ENCODE data around the gene CCNH. TPM values are rescaled to one million over a fixed set of nuclear protein-coding genes. Genes with fewer than 3 reads are reported as not detected.

The CCNH gene
- total and polyA plus RNA-seq, 2 experiments from 2014 or later = 74.4 to 80.2 TPM

DNA sequence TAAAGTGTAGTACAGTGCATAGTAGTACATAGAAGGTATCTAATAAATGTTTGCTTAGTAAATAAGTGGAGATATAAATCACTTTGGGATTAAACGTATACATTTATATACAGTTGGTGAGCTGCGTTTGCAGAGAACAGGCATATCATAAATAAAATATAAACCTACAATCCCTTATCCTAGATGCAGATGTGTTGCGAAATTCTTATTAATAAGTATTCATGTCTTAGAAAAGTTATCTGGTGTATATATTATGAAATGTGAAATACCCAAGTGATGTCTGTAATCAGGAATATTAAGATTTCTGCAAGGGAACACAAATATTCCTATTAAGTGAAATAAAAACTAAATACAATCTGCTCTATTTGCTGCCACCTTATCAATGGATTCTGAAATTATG is 8.8 kb downstream of the CCNH start:
- Histone ChIP-seq H4K20me1 (replicated peaks; ENCODE audit: insufficient read depth) (peaks cover 4% of the 10 kb centered on the region; the same call in 1 of the 2 replicates), H3K4me1 (ENCODE audit: insufficient read depth) (no peaks in the 10 kb centered on the region), H3K36me3 (ENCODE audit: insufficient read depth) (peaks cover 62% of the 10 kb centered on the region), H2AFZ (no peak overlapping the region), H3K4me3 (no peak overlapping the region), H3K27ac (ENCODE audit: low read depth) (no peak overlapping the region), H3K9me2 (ENCODE audit: insufficient read depth) (no peaks in the 10 kb centered on the region), H3K79me2 (replicated peaks; ENCODE audit: insufficient read depth) (peaks cover 3% of the 10 kb centered on the region; the same call in 1 of the 2 replicates), H3F3A (replicated peaks; ENCODE audit: low read depth) (no peaks in the 10 kb centered on the region), H3K27me3 (ENCODE audit: insufficient read depth) (no peaks in the 10 kb centered on the region), H3K4me2 (no peak overlapping the region)
- H3K27me3 Mint-ChIP-seq (ENCODE audit: insufficient read depth, low read depth, poor library complexity) = no peaks in the 10 kb centered on the region
- no peak overlapping the region for H3K4me3 Mint-ChIP-seq
- no peak overlapping the region for H3K27ac Mint-ChIP-seq
- H3K4me1 Mint-ChIP-seq = no peaks in the 10 kb centered on the region
- ATAC-seq = no peak
- TF ChIP-seq, protein P1, sequence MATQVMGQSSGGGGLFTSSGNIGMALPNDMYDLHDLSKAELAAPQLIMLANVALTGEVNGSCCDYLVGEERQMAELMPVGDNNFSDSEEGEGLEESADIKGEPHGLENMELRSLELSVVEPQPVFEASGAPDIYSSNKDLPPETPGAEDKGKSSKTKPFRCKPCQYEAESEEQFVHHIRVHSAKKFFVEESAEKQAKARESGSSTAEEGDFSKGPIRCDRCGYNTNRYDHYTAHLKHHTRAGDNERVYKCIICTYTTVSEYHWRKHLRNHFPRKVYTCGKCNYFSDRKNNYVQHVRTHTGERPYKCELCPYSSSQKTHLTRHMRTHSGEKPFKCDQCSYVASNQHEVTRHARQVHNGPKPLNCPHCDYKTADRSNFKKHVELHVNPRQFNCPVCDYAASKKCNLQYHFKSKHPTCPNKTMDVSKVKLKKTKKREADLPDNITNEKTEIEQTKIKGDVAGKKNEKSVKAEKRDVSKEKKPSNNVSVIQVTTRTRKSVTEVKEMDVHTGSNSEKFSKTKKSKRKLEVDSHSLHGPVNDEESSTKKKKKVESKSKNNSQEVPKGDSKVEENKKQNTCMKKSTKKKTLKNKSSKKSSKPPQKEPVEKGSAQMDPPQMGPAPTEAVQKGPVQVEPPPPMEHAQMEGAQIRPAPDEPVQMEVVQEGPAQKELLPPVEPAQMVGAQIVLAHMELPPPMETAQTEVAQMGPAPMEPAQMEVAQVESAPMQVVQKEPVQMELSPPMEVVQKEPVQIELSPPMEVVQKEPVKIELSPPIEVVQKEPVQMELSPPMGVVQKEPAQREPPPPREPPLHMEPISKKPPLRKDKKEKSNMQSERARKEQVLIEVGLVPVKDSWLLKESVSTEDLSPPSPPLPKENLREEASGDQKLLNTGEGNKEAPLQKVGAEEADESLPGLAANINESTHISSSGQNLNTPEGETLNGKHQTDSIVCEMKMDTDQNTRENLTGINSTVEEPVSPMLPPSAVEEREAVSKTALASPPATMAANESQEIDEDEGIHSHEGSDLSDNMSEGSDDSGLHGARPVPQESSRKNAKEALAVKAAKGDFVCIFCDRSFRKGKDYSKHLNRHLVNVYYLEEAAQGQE (IDR thresholded peaks at IDR 0.05; ENCODE audit: unreplicated experiment) = no peak
- no peak for TF ChIP-seq EZH2 (IDR thresholded peaks at IDR 0.05; ENCODE audit: low read depth, unreplicated experiment)
- TF ChIP-seq, protein P2, sequence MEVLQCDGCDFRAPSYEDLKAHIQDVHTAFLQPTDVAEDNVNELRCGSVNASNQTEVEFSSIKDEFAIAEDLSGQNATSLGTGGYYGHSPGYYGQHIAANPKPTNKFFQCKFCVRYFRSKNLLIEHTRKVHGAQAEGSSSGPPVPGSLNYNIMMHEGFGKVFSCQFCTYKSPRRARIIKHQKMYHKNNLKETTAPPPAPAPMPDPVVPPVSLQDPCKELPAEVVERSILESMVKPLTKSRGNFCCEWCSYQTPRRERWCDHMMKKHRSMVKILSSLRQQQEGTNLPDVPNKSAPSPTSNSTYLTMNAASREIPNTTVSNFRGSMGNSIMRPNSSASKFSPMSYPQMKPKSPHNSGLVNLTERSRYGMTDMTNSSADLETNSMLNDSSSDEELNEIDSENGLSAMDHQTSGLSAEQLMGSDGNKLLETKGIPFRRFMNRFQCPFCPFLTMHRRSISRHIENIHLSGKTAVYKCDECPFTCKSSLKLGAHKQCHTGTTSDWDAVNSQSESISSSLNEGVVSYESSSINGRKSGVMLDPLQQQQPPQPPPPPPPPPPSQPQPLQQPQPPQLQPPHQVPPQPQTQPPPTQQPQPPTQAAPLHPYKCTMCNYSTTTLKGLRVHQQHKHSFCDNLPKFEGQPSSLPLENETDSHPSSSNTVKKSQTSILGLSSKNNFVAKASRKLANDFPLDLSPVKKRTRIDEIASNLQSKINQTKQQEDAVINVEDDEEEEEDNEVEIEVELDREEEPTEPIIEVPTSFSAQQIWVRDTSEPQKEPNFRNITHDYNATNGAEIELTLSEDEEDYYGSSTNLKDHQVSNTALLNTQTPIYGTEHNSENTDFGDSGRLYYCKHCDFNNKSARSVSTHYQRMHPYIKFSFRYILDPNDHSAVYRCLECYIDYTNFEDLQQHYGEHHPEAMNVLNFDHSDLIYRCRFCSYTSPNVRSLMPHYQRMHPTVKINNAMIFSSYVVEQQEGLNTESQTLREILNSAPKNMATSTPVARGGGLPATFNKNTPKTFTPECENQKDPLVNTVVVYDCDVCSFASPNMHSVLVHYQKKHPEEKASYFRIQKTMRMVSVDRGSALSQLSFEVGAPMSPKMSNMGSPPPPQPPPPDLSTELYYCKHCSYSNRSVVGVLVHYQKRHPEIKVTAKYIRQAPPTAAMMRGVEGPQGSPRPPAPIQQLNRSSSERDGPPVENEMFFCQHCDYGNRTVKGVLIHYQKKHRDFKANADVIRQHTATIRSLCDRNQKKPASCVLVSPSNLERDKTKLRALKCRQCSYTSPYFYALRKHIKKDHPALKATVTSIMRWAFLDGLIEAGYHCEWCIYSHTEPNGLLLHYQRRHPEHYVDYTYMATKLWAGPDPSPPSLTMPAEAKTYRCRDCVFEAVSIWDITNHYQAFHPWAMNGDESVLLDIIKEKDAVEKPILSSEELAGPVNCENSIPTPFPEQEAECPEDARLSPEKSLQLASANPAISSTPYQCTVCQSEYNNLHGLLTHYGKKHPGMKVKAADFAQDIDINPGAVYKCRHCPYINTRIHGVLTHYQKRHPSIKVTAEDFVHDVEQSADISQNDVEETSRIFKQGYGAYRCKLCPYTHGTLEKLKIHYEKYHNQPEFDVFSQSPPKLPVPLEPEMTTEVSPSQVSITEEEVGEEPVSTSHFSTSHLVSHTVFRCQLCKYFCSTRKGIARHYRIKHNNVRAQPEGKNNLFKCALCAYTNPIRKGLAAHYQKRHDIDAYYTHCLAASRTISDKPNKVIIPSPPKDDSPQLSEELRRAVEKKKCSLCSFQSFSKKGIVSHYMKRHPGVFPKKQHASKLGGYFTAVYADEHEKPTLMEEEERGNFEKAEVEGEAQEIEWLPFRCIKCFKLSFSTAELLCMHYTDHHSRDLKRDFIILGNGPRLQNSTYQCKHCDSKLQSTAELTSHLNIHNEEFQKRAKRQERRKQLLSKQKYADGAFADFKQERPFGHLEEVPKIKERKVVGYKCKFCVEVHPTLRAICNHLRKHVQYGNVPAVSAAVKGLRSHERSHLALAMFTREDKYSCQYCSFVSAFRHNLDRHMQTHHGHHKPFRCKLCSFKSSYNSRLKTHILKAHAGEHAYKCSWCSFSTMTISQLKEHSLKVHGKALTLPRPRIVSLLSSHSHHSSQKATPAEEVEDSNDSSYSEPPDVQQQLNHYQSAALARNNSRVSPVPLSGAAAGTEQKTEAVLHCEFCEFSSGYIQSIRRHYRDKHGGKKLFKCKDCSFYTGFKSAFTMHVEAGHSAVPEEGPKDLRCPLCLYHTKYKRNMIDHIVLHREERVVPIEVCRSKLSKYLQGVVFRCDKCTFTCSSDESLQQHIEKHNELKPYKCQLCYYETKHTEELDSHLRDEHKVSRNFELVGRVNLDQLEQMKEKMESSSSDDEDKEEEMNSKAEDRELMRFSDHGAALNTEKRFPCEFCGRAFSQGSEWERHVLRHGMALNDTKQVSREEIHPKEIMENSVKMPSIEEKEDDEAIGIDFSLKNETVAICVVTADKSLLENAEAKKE (CRISPR knock-in tag; IDR thresholded peaks at IDR 0.05) = no peak
- TF ChIP-seq ZNF114 (CRISPR knock-in tag; IDR thresholded peaks at IDR 0.05) = no peak
- TF ChIP-seq, protein P3, sequence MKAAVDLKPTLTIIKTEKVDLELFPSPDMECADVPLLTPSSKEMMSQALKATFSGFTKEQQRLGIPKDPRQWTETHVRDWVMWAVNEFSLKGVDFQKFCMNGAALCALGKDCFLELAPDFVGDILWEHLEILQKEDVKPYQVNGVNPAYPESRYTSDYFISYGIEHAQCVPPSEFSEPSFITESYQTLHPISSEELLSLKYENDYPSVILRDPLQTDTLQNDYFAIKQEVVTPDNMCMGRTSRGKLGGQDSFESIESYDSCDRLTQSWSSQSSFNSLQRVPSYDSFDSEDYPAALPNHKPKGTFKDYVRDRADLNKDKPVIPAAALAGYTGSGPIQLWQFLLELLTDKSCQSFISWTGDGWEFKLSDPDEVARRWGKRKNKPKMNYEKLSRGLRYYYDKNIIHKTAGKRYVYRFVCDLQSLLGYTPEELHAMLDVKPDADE (IDR thresholded peaks at IDR 0.05) = no peak
- no peak for TF ChIP-seq JUNB (IDR thresholded peaks at IDR 0.05; ENCODE audit: unreplicated experiment)
- TF ChIP-seq STAT1 (IDR thresholded peaks at IDR 0.05; ENCODE audit: unreplicated experiment) = no peak
- TF ChIP-seq ZNF331 (CRISPR knock-in tag; IDR thresholded peaks at IDR 0.05; ENCODE audit: low read depth) = no peak
- no peak for TF ChIP-seq NANOG (IDR thresholded peaks at IDR 0.05; ENCODE audit: borderline replicate concordance)
- TF ChIP-seq EZH2phosphoT487 (IDR thresholded peaks at IDR 0.05; ENCODE audit: unreplicated experiment) = no peak
- TF ChIP-seq CREB1 (CRISPR knock-in tag; IDR thresholded peaks at IDR 0.05; ENCODE audit: low read depth) = no peak
- TF ChIP-seq, protein P4, sequence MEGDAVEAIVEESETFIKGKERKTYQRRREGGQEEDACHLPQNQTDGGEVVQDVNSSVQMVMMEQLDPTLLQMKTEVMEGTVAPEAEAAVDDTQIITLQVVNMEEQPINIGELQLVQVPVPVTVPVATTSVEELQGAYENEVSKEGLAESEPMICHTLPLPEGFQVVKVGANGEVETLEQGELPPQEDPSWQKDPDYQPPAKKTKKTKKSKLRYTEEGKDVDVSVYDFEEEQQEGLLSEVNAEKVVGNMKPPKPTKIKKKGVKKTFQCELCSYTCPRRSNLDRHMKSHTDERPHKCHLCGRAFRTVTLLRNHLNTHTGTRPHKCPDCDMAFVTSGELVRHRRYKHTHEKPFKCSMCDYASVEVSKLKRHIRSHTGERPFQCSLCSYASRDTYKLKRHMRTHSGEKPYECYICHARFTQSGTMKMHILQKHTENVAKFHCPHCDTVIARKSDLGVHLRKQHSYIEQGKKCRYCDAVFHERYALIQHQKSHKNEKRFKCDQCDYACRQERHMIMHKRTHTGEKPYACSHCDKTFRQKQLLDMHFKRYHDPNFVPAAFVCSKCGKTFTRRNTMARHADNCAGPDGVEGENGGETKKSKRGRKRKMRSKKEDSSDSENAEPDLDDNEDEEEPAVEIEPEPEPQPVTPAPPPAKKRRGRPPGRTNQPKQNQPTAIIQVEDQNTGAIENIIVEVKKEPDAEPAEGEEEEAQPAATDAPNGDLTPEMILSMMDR (conservative IDR thresholded peaks at IDR 0.05; ENCODE audit: low read depth in 2 of 2) = no peak
- TF ChIP-seq POLR2AphosphoS5 (IDR thresholded peaks at IDR 0.05; ENCODE audit: low read depth) = no peak
- peaks cover 2% of the 10 kb centered on the region; the same call in 1 of the 3 replicates for H3K9me3 Mint-ChIP-seq
- no peak for DNase-seq (ENCODE audit: low spot score)
- peaks cover 90% of the 10 kb centered on the region for H3K36me3 Mint-ChIP-seq (ENCODE audit: low read depth)

All from GM23338 (cell line).